Peyer's patch (tissue), 4 donors: ENCODE results near the gene SEL1L3.

ENCODE experiments used
- CTCF ChIP-seq, 6 experiments: fragments of 450-650 bp in 4 of 6; fragments of 200-600 bp in 2 of 6; sonication (generic) in 1 of 6; IDR thresholded peaks; one replicate each; pipeline ENCODE4 v1.5.1; 2017 to 2019; ENCODE audit warnings: antibody characterized with exemption in 6 of 6, mild to moderate bottlenecking in 3 of 6, moderate library complexity in 1 of 6
- POLR2A ChIP-seq, 2 donors: fragments of 450-650 bp; IDR thresholded peaks; one replicate each; pipeline ENCODE4 v1.5.1; 2017; ENCODE audit warnings: antibody characterized with exemption in 2 of 2, mild to moderate bottlenecking in 2 of 2, moderate library complexity in 2 of 2

DNA sequence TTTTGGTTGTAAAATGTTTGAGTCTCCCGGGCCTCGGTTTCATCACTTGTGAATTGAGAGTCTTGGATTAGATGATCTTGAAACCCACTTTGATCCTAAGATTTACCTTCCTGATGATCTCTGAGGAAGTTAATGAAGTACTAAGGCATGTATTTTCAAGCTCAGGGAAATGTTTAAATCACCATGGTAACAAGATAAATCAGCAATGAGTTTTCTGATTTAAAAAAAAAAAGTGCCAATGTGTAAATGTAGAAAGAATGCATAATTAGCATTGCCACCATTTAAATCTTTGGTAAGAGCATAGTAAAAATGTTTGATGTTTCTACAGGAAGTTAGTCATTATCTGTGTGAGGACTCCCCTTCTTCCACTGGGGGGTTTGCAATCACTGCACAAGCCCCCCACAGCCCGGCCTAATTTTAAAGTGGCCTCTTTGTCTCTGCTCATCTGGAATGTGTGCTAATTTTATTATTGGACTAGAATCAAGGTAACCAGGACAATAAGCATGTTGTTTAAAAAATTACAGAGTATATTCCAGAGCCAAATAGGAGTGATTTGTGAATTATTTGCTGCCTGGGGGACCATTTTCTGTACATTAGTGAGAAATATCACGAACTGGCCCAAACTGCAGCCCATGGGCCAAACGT, 113.5 kb downstream of the SEL1L3 start:
- TF ChIP-seq POLR2A (IDR thresholded peaks at IDR 0.05) (no peak), CTCF (IDR thresholded peaks at IDR 0.05) (no peak)
